HG03575 (cell line): ENCODE data around the gene FAM131B.

Experiments
- ATAC-seq: cut with Tn5 transposase; IDR thresholded peaks from one replicate; pipeline ENCODE4 v1.9.1; 2021; ENCODE audit not compliant: unreplicated experiment, insufficient number of reproducible peaks, low FRiP score; ENCODE audit errors: extremely low read depth

Gene FAM131B

GRCh38 chr7:143337216-143337615 lies 25.3 kb downstream of the FAM131B start:
- no peak for ATAC-seq

- no peak for ATAC-seq
These were observed 28.3 kb downstream of the FAM131B start for GRCh38 chr7:143334244-143334643.

GRCh38 chr7:143331179-143331801 lies 31.2 kb downstream of the FAM131B start:
- no peak for ATAC-seq

DNA sequence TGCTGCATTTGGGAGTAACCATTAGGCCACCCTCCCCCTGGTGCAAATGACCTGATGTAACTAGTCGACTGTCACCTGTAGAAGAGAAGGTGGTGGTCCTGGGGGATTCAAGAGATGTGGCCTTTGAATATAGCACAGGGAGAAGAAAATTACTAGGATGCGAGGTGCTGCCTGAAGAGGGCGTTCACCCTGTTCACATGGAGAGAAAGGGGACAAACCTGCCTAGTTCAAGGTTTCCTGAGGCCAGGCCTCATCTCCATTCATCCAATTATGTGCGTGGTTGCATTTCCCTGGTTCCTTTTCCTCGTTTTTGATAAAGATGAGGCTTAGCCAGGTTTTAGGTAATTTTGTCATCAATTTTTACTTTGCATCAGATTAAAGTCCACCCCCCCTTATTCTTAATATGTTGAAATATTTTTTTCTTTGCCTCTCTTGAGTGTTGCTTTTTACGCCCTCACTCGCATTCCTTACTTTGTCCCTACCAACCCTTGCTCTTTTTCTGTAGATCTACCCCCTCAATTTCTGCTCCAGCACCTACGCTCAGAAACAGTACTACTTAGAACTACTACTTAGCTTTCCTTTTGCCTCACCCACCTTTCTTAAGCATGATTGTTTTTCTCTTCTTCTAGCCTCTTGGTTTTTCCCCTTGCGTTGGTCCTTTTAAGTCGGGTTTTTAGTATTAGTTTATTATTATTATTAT lies 32.9 kb downstream of the FAM131B start:
- ATAC-seq = no peak

GRCh38 chr7:143327903-143328302 lies 34.6 kb downstream of the FAM131B start:
- ATAC-seq = peak; percentile 44

DNA sequence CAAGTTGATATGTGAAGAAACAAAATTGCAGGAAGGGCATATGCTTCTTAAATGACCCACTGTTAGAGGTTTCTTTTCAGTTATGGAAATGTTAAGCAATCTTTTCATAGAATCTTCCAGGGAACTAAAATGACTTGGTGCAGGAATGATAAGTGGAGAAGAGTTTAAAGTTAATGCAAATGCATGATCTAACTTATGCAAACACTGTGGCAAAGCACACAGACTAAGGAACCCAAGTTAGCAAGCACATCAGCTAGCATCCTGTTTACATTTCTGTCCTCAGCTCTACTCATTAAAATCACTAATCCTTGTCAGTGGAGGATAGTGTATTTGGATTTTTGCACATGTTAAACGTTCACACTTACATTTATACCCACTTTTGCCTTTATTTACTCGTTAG lies 37.3 kb downstream of the FAM131B start:
- ATAC-seq = no peak

DNA sequence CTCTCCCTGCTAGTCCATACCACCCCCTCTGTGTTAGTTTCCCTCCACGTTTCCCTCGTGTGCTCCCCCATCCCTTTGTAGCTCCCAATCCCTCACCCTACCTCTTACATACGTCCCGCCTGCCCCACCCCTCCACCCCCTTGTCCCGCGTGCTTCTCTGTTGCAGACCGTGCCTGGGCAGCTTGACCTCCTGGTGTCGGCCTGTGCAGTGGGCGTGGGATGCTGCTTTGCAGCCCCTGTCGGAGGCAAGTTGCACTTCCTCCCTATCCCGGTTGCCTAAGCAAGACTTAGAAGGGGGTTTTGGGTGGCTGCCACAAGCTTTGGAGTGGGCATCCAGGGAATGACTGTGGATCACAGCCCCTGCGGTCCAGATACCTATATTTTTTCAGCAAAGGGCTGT lies 38.9 kb downstream of the FAM131B start:
- no peak for ATAC-seq

GRCh38 chr7:143322760-143323633 lies 39.5 kb downstream of the FAM131B start:
- ATAC-seq = no peak

DNA sequence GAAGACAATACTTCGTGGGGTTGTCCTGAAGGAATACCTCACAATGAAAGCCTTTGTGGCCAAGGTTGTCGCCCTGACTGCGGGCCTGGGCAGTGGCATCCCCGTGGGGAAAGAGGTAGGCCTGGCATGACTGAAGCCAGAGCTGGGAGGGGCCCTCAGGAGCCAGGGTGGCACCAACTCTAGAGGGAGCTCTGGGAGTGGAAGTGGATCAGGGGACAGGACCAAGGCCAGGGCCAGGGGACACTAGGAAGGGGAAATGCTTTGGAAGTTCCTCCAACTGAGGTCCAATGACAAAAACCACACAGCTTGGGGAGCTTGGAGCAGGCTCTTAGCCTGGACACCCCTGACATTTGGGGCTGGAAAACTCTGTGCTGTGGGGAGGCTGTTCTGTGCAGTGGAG lies 40.8 kb downstream of the FAM131B start:
- ATAC-seq = no peak

GRCh38 chr7:143321242-143321641 lies 41.3 kb downstream of the FAM131B start:
- ATAC-seq = no peak

DNA sequence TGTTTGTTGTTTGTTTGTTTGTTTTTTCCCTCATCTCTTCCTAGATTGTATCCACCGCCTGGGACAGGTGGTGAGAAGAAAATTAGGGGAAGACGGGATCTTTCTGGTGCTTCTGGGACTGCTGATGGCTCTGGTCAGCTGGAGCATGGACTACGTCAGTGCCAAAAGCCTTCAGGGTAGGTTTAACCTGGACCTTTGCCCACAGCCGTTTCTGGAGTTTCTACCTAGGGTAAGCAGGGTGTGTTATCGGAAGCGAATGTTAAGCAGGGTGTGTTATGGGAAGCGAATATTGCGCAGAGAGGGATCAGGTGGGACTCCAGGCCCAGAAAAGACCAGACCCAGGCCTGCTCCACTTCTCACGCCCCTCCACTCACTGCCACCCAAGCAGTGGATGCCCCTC lies 41.9 kb downstream of the FAM131B start:
- no peak for ATAC-seq

GRCh38 chr7:143318661-143319060 lies 43.9 kb downstream of the FAM131B start:
- no peak for ATAC-seq

DNA sequence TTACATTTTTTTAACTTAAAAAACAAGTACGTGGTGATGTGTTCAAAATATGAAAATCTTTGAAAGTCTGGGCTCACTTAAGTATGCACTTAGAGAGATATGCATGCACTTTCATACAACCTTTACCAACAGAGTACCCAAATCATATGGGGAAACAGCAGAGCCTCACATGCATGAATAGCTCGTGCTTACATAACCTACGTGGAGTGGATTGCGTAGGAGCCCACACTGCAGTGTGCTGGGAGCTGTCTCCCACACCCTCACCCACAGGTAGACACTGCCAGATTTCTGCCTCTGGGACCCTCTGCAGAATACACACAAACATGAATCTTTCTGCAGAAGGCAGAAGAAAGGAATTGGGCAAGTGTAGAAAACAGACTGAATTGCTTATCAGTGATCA lies 46.0 kb downstream of the FAM131B start:
- no peak for ATAC-seq

- no peak for ATAC-seq
These were observed 46.7 kb downstream of the FAM131B start, which contains the start of gene CLCN1 for GRCh38 chr7:143315776-143316175. Gene CLCN1 (plus strand): TSS chr7:143316111. CDS start chr7:143316213, 102 bp downstream.

- no peak for ATAC-seq
These were observed 48.4 kb downstream of the FAM131B start for GRCh38 chr7:143314127-143314526.

DNA sequence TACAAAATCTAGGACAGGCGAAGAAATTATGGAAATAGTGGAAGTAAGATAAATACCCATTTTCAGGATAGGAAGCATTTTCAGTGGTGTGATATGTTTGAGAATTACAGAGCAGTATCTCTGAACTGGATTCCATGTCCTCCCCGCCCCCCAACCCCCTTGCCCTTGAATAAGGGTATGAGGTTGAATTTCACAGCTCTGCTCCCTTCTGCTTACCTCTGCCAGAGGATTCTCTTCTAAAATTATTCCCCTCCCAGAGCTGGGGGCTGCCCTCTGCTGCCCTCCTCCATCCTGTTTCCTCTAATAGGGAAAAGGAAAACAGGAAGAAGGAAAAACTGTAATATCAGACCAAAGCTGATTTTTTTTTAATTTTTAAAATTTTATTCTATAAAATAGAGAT lies 53.9 kb downstream of the FAM131B start:
- no peak for ATAC-seq

DNA sequence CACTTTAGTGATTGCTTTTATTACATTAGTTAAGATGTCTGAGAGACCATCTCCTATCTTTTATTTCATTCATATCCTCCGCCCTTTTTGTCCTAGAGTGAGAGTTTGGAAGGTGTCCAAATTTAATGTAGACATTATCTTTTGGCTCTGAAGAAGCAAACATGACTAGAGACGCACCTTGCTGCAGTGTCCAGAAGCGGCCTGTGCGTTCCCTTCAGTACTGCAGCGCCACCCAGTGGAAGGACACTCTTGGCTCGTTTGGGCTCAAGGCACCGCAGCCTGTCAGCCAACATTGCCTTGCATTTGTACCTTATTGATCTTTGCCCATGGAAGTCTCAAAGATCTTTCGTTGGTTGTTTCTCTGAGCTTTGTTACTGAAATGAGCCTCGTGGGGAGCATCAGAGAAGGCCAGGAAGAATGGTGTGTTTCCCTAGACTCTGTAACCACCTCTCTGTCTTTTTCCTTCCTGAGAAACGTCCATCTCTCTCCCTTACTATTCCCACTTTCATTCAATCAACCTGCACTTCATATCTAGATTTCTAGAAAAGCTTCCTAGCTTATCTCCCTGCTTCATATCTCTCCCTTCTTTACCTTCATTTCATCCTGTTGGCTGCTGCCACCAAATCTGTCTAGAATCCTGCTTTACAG lies 57.0 kb downstream of the FAM131B start:
- no peak for ATAC-seq

DNA sequence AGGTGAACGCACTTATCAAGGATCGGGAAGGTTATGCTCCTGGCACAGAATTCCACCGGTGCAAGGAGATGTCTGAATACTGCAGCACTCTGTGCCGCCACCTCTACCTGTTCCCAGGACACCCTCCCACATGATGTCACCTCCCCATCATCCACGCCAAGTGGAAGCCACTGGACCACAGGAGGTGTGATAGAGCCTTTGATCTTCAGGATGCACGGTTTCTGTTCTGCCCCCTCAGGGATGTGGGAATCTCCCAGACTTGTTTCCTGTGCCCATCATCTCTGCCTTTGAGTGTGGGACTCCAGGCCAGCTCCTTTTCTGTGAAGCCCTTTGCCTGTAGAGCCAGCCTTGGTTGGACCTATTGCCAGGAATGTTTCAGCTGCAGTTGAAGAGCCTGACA lies 57.6 kb downstream of the FAM131B start:
- no peak for ATAC-seq

DNA sequence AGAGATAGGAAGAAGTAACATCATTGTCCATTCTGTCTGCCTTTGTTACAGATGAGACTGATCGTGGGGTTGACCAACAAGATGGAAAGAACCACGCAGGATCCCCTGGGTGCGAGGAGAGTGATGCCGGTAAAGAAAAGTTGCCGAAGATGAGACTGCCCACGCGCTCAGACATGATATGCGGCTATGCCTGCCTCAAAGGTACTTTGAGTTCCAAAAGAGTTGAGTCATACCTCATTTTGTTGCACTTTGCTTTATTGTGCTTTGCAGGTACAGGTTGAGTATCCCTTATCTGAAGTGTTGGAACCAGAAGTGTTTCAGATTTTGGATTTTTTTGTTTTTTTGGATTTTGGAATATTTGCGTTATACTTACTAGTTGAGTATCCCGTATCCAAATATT lies 58.8 kb downstream of the FAM131B start:
- ATAC-seq = no peak
